BJ (cell line): ENCODE data around the gene TTLL4. TPM values are rescaled to one million over a fixed set of nuclear protein-coding genes. Genes with fewer than 3 reads are reported as not detected.

Source experiments
- CTCF ChIA-PET: fragments of 350-600 bp; formaldehyde crosslinking; extraction: SDS; loops from one replicate; lab custom pipeline; 2021; ENCODE audit warnings: antibody characterized with exemption, inconsistent platforms; lab: Yijun Ruan, JAX
- POLR2A ChIA-PET: fragments of 300-600 bp; sonication (Branson Sonifier 250); formaldehyde crosslinking; extraction: SDS; loops from one replicate; lab custom pipeline; 2021; ENCODE audit warnings: antibody characterized with exemption; lab: Charles Lee
- DNase-seq: peaks from one replicate; pipeline ENCODE4 v3.0.0-alpha.2; 2011; ENCODE audit warnings: low read depth
- H3K27me3 ChIP-seq: 2 replicates; pipeline ENCODE4 v1.6.0; 2011; ENCODE audit warnings: low read length; ENCODE audit not compliant: control insufficient read depth, insufficient read depth
- H3K36me3 ChIP-seq: 2 replicates; pipeline ENCODE4 v1.5.1; 2011; ENCODE audit warnings: low read length; ENCODE audit not compliant: control insufficient read depth, insufficient read depth
- H3K4me3 ChIP-seq: 2 replicates; pipeline ENCODE4 v1.5.1; 2011; ENCODE audit warnings: low read depth, mild to moderate bottlenecking, control low read depth, low read length
- CTCF ChIP-seq: IDR thresholded peaks from 2 replicates; pipeline ENCODE4 v1.5.1; 2011; ENCODE audit warnings: low read depth, mild to moderate bottlenecking, control low read depth, inconsistent platforms, low read length, moderate library complexity; ENCODE audit not compliant: insufficient read depth
- polyA plus RNA-seq: library from polyadenylated mRNA; depleted of rRNA; stranded (reverse); fragments of >200 nt; gene quantifications from 2 replicates; pipeline ENCODE4 v1.2.3, GENCODE V29; 2011

TTLL4 gene
- polyA plus RNA-seq, 1 experiment, result 14.1 TPM

- no peaks in the 10 kb centered on the region for H3K27me3 ChIP-seq
- no peak for DNase-seq
- TF ChIP-seq CTCF, result no peak
- ChIA-PET POLR2A (no interaction called here), CTCF (no interaction called here)
- no peak overlapping the region for H3K4me3 ChIP-seq
- H3K36me3 ChIP-seq, result peaks cover 40% of the 10 kb centered on the region
Measured at GRCh38 chr2:218664653-218665052, 46.0 kb upstream of the TTLL4 start.

- POLR2A ChIA-PET, result interaction anchor here (0.6 kb wide), 1 partner anchor 16 kb away, joined by 3 read pairs; no protein-coding TSS in a partner anchor
- H3K27me3 ChIP-seq, result no peaks in the 10 kb centered on the region
- H3K4me3 ChIP-seq, result peak overlapping the region; percentile 95
- TF ChIP-seq CTCF, result no peak
- DNase-seq, result no peak
- CTCF ChIA-PET, result interaction anchor here (0.6 to 4.3 kb wide), 9 partner anchors 11 to 181 kb away, joined by 3 to 25 read pairs (median 4); partner anchors contain the start of genes BCS1L and ZNF142
- H3K36me3 ChIP-seq, result peaks cover 15% of the 10 kb centered on the region
Measured at GRCh38 chr2:218671097-218671653, 39.5 kb upstream of the TTLL4 start.

GRCh38 chr2:218671654-218672566, 38.7 kb upstream of the TTLL4 start, which contains the start of the genes RNF25 and STK36:
Gene RNF25 (minus strand): TSS chr2:218672002. CDS start chr2:218671970, 32 bp downstream.
Gene STK36 (plus strand): TSS chr2:218672086. CDS start chr2:218672830, 744 bp downstream.
- no peaks in the 10 kb centered on the region for H3K27me3 ChIP-seq
- H3K4me3 ChIP-seq, result peak within 1 kb of the TSS; percentile 95
- TF ChIP-seq CTCF, result no peak
- ChIA-PET POLR2A (interaction anchor here (0.6 kb wide), 1 partner anchor 16 kb away, joined by 3 read pairs; no protein-coding TSS in a partner anchor), CTCF (interaction anchor here (0.6 to 4.3 kb wide), 10 partner anchors 12 to 181 kb away, joined by 3 to 25 read pairs (median 4); partner anchors contain the start of genes BCS1L and ZNF142)
- peaks cover 13% of the 10 kb centered on the region for H3K36me3 ChIP-seq
- DNase-seq, result peak; percentile 63

GRCh38 chr2:218679119-218679518, 31.5 kb upstream of the TTLL4 start:
- H3K4me3 ChIP-seq, result no peak overlapping the region
- no peak for TF ChIP-seq CTCF
- POLR2A ChIA-PET, result no interaction called here
- H3K27me3 ChIP-seq, result no peaks in the 10 kb centered on the region
- DNase-seq, result no peak
- peaks cover 13% of the 10 kb centered on the region for H3K36me3 ChIP-seq
- CTCF ChIA-PET, result interaction anchor here (1.5 kb wide), 1 partner anchor 8 kb away, joined by 4 read pairs; no protein-coding TSS in a partner anchor

GRCh38 chr2:218680061-218680460, 30.6 kb upstream of the TTLL4 start:
- Histone ChIP-seq H3K4me3 (no peak overlapping the region), H3K27me3 (no peaks in the 10 kb centered on the region), H3K36me3 (peaks cover 14% of the 10 kb centered on the region)
- DNase-seq, result no peak
- no peak for TF ChIP-seq CTCF
- ChIA-PET CTCF (no interaction called here), POLR2A (no interaction called here)
